ENCODE data around the gene CDH18. TPM values are rescaled to one million over a fixed set of nuclear protein-coding genes. Genes with fewer than 3 reads are reported as not detected.
"Not testable (repeated sequence)": the region's sequence is repeated elsewhere in the genome, so short reads cannot be mapped to it uniquely, and the experiment has no call there.

The CDH18 gene
- total RNA-seq, 2 donors from 2014 or later = not detected

- intact Hi-C loops (cut with DNase I) = no loop called here
- DNase-seq (no peak), ATAC-seq (no peak)
These were observed 121.9 kb downstream of the CDH18 start for GRCh38 chr5:19866090-19866450.

GRCh38 chr5:19865336-19866089, 122.5 kb downstream of the CDH18 start:
- DNase-seq (no peak), ATAC-seq (no peak)
- intact Hi-C loops (cut with DNase I) = no loop called here

- ATAC-seq (no peak), DNase-seq (no peak)
- intact Hi-C loops (cut with DNase I) = no loop called here
These were observed 125.3 kb downstream of the CDH18 start for GRCh38 chr5:19862711-19863110.

GRCh38 chr5:19859020-19859419, 129.0 kb downstream of the CDH18 start:
- ATAC-seq (no peak), DNase-seq (no peak)
- intact Hi-C loops (cut with DNase I) = no loop called here

GRCh38 chr5:19855931-19856330, 132.1 kb downstream of the CDH18 start:
- intact Hi-C loops (cut with DNase I) = no loop called here
- DNase-seq = no peak
- no peak for ATAC-seq

GRCh38 chr5:19855453-19855852, 132.5 kb downstream of the CDH18 start:
- DNase-seq (no peak), ATAC-seq (no peak)
- intact Hi-C loops (cut with DNase I) = no loop called here

- no peak for ATAC-seq
- DNase-seq = no peak
- intact Hi-C loops (cut with DNase I) = no loop called here
These were observed 133.0 kb downstream of the CDH18 start for GRCh38 chr5:19855031-19855430.

- no peak for DNase-seq
- intact Hi-C loops (cut with DNase I) = no loop called here
- no peak for ATAC-seq
These were observed 134.3 kb downstream of the CDH18 start for GRCh38 chr5:19853616-19854240.

GRCh38 chr5:19837536-19838174, 150.3 kb downstream of the CDH18 start:
- ATAC-seq (no peak), DNase-seq (no peak)
- intact Hi-C loops (cut with DNase I) = no loop called here

GRCh38 chr5:19835442-19835841, 152.6 kb downstream of the CDH18 start:
- ATAC-seq = no peak
- no peak for DNase-seq
- intact Hi-C loops (cut with DNase I) = no loop called here

- intact Hi-C loops (cut with DNase I); DNase-seq; ATAC-seq: not testable (repeated sequence)
These were observed 175.3 kb downstream of the CDH18 start for GRCh38 chr5:19812720-19813119.

GRCh38 chr5:19806756-19807155, 181.2 kb downstream of the CDH18 start:
- ATAC-seq (no peak), DNase-seq (no peak)
- intact Hi-C loops (cut with DNase I) = no loop called here

GRCh38 chr5:19802686-19803085, 185.3 kb downstream of the CDH18 start:
- intact Hi-C loops (cut with DNase I) = no loop called here
- ATAC-seq = no peak

GRCh38 chr5:19795218-19795617, 192.8 kb downstream of the CDH18 start:
- ATAC-seq (no peak), DNase-seq (no peak)
- intact Hi-C loops (cut with DNase I) = no loop called here

More at GRCh38 chr5:19802686-19803085, 185.3 kb downstream of the CDH18 start:
- DNase-seq = no peak

GRCh38 chr5:19790829-19791466, 197.1 kb downstream of the CDH18 start:
- ATAC-seq = no peak
- no peak for DNase-seq
- intact Hi-C loops (cut with DNase I) = no loop called here

GRCh38 chr5:19782566-19782965, 205.4 kb downstream of the CDH18 start:
- peak in 1 of 2 donors; percentile 39 for ATAC-seq
- DNase-seq = no peak
- intact Hi-C loops (cut with DNase I) = no loop called here

- intact Hi-C loops (cut with DNase I) = no loop called here
- no peak for DNase-seq
- ATAC-seq = no peak
These were observed 210.6 kb downstream of the CDH18 start for GRCh38 chr5:19777363-19777762.

- ATAC-seq; DNase-seq; intact Hi-C loops (cut with DNase I): not testable (repeated sequence)
These were observed 211.1 kb downstream of the CDH18 start for GRCh38 chr5:19776886-19777285.

- intact Hi-C loops (cut with DNase I) = no loop called here
These were observed 216.7 kb downstream of the CDH18 start for GRCh38 chr5:19771174-19771835.

More at GRCh38 chr5:19771174-19771835, 216.7 kb downstream of the CDH18 start:
- DNase-seq = no peak
- peak in 1 of 2 donors; percentile 60 for ATAC-seq

Measured in left cardiac atrium (tissue), 4 donors.